Cardiac muscle cell (in vitro differentiated cells and primary cell): ENCODE results near the gene NEO1. TPM values are rescaled to one million over a fixed set of nuclear protein-coding genes. Genes with fewer than 3 reads are reported as not detected.

Experiments used
- DNase-seq, 2 donors: peaks; one replicate each; pipeline versions ENCODE4 v3.0.0 to v3.0.0-alpha.2; 2010 to 2017; ENCODE audit warnings: low read depth in 1 of 2, low spot score in 1 of 2
- H3K27ac ChIP-seq: fragments of 200-600 bp; sonication (generic); 2 replicates; pipeline ENCODE4 v1.5.1; 2016
- H3K27me3 ChIP-seq: fragments of 200-600 bp; sonication (generic); 2 replicates; pipeline ENCODE4 v1.6.0; 2016; ENCODE audit warnings: control low read depth
- H3K36me3 ChIP-seq: fragments of 200-600 bp; sonication (generic); 2 replicates; pipeline ENCODE4 v1.5.1; 2016; ENCODE audit warnings: control low read depth
- H3K4me1 ChIP-seq: fragments of 200-600 bp; sonication (generic); 2 replicates; pipeline ENCODE4 v1.8.1; 2017; ENCODE audit warnings: low read depth, mild to moderate bottlenecking, mixed run types
- H3K4me3 ChIP-seq: fragments of 200-600 bp; sonication (generic); 2 replicates; pipeline ENCODE4 v1.5.1; 2016; ENCODE audit warnings: mild to moderate bottlenecking
- H3K9me3 ChIP-seq: fragments of 200-600 bp; sonication (generic); 2 replicates; pipeline ENCODE4 v1.5.1; 2017; ENCODE audit warnings: low read depth, mild to moderate bottlenecking, control low read depth
- CTCF ChIP-seq: IDR thresholded peaks from 2 replicates; pipeline ENCODE4 v1.5.1; 2012; ENCODE audit warnings: low read depth, mild to moderate bottlenecking, low read length
- polyA plus RNA-seq: library from polyadenylated mRNA; unstranded; fragments of >200 nt; fragmentation: Nextera tagmentation; extraction: Ambion mirVana; gene quantifications from 2 replicates; pipeline ENCODE4 v1.2.1, GENCODE V29; 2016
- total RNA-seq: library from RNA; depleted of rRNA; stranded (reverse); fragments of >200 nt; gene quantifications from 2 replicates; pipeline ENCODE4 v1.2.3, GENCODE V29; 2016

Gene NEO1
- total and polyA plus RNA-seq, 2 experiments from 2014 or later = 12.9 to 37.4 TPM

GRCh38 chr15:73114064-73114463 is 61.8 kb downstream of the NEO1 start:
- peaks cover 10% of the 10 kb centered on the region for H3K4me1 ChIP-seq
- H3K27me3 ChIP-seq = no peaks in the 10 kb centered on the region
- no peaks in the 10 kb centered on the region for H3K36me3 ChIP-seq
- DNase-seq = peak in 1 of 2 donors; percentile 35
- H3K9me3 ChIP-seq = no peaks in the 10 kb centered on the region
- no peak for TF ChIP-seq CTCF
- H3K27ac ChIP-seq = no peak overlapping the region
- H3K4me3 ChIP-seq = no peak overlapping the region

GRCh38 chr15:73116164-73116563 is 63.9 kb downstream of the NEO1 start:
- DNase-seq = no peak
- no peaks in the 10 kb centered on the region for H3K9me3 ChIP-seq

GRCh38 chr15:73118055-73118454 is 65.8 kb downstream of the NEO1 start:
- Histone ChIP-seq H3K27me3 (no peaks in the 10 kb centered on the region), H3K4me1 (peaks cover 8% of the 10 kb centered on the region), H3K36me3 (no peaks in the 10 kb centered on the region), H3K4me3 (no peak overlapping the region), H3K9me3 (no peaks in the 10 kb centered on the region), H3K27ac (no peak overlapping the region)
- TF ChIP-seq CTCF = no peak
- DNase-seq = no peak

More at GRCh38 chr15:73116164-73116563, 63.9 kb downstream of the NEO1 start:
- Histone ChIP-seq H3K27ac (no peak overlapping the region), H3K27me3 (no peaks in the 10 kb centered on the region), H3K4me1 (peaks cover 8% of the 10 kb centered on the region), H3K36me3 (no peaks in the 10 kb centered on the region), H3K4me3 (no peak overlapping the region)
- no peak for TF ChIP-seq CTCF

GRCh38 chr15:73119478-73119877 is 67.2 kb downstream of the NEO1 start:
- no peak for TF ChIP-seq CTCF
- Histone ChIP-seq H3K27ac (no peak overlapping the region), H3K4me3 (no peak overlapping the region), H3K27me3 (no peaks in the 10 kb centered on the region), H3K9me3 (no peaks in the 10 kb centered on the region), H3K4me1 (peaks cover 2% of the 10 kb centered on the region), H3K36me3 (no peaks in the 10 kb centered on the region)
- DNase-seq = no peak

- Histone ChIP-seq H3K4me3 (no peak overlapping the region), H3K9me3 (no peaks in the 10 kb centered on the region), H3K4me1 (peaks cover 9% of the 10 kb centered on the region), H3K27ac (no peak overlapping the region), H3K27me3 (no peaks in the 10 kb centered on the region), H3K36me3 (no peaks in the 10 kb centered on the region)
- TF ChIP-seq CTCF = no peak
- no peak for DNase-seq
Observed at GRCh38 chr15:73120269-73120668, 68.0 kb downstream of the NEO1 start.

GRCh38 chr15:73125219-73125618 is 73.0 kb downstream of the NEO1 start:
- no peak overlapping the region for H3K4me3 ChIP-seq
- H3K27ac ChIP-seq = peak overlapping the region; percentile 61
- TF ChIP-seq CTCF = no peak
- no peaks in the 10 kb centered on the region for H3K36me3 ChIP-seq
- H3K27me3 ChIP-seq = no peaks in the 10 kb centered on the region
- no peaks in the 10 kb centered on the region for H3K9me3 ChIP-seq
- no peak for DNase-seq
- H3K4me1 ChIP-seq = peaks cover 16% of the 10 kb centered on the region
